Measurements from ENCODE around the gene PFDN1. TPM values are rescaled to one million over a fixed set of nuclear protein-coding genes. Genes with fewer than 3 reads are reported as not detected.

The PFDN1 gene
- total and polyA plus RNA-seq, 2 donors = 48.4 to 80.7 TPM

DNA sequence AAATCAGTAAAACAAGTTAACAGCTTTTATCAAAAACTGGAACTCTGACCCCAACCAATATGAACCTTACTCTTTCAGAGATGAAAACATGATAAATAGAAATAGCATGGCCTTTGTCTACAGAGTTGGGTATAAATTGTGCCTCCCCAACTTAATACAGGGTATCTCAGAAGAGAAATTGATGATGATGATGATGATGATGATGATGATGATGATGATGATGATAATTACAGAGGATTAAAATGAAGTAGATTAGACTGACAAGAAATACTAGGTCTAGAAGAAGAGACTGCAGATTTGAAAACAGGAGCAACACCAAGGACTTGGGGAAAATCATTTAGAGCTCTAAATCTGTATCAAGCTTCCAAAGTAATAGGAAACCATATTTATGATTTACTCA is 27.1 kb downstream of the PFDN1 start:
- Histone ChIP-seq H3K36me3 (ENCODE audit: control insufficient read depth in 2 of 2, insufficient read depth in 2 of 2, low read length in 1 of 2) (peaks cover 6 to 15% of the 10 kb centered on the region in 2 donors), H3K4me1 (ENCODE audit: control insufficient read depth in 2 of 2, insufficient read depth in 2 of 2, low read length in 2 of 2) (no peaks in the 10 kb centered on the region), H3K27ac (ENCODE audit: low read depth in 1 of 2, low read length in 1 of 2) (no peak overlapping the region), H3K27me3 (ENCODE audit: control insufficient read depth in 2 of 2, insufficient read depth in 1 of 2, low read length in 1 of 2) (no peaks in the 10 kb centered on the region), H3K9me3 (ENCODE audit: control insufficient read depth in 2 of 2, insufficient read depth in 1 of 2, low read length in 1 of 2) (no peaks in the 10 kb centered on the region), H3K4me3 (ENCODE audit: low read length in 2 of 2) (no peak overlapping the region)
- DNase-seq (ENCODE audit: low read depth in 6 of 9, low spot score in 9 of 9) = no peak

GRCh38 chr5:140273401-140273877 is 29.5 kb downstream of the PFDN1 start:
- no peak for DNase-seq (ENCODE audit: low read depth in 6 of 9, low spot score in 9 of 9)
- Histone ChIP-seq H3K4me1 (ENCODE audit: control insufficient read depth in 2 of 2, insufficient read depth in 2 of 2, low read length in 2 of 2) (no peaks in the 10 kb centered on the region), H3K4me3 (ENCODE audit: low read length in 2 of 2) (no peak overlapping the region), H3K27me3 (ENCODE audit: control insufficient read depth in 2 of 2, insufficient read depth in 1 of 2, low read length in 1 of 2) (no peaks in the 10 kb centered on the region), H3K36me3 (ENCODE audit: control insufficient read depth in 2 of 2, insufficient read depth in 2 of 2, low read length in 1 of 2) (peaks cover 3 to 9% of the 10 kb centered on the region in 2 donors), H3K27ac (ENCODE audit: low read depth in 1 of 2, low read length in 1 of 2) (no peak overlapping the region), H3K9me3 (ENCODE audit: control insufficient read depth in 2 of 2, insufficient read depth in 1 of 2, low read length in 1 of 2) (no peaks in the 10 kb centered on the region)
- 80% methylated on average over 6 of the region's 6 CpGs for WGBS

DNA sequence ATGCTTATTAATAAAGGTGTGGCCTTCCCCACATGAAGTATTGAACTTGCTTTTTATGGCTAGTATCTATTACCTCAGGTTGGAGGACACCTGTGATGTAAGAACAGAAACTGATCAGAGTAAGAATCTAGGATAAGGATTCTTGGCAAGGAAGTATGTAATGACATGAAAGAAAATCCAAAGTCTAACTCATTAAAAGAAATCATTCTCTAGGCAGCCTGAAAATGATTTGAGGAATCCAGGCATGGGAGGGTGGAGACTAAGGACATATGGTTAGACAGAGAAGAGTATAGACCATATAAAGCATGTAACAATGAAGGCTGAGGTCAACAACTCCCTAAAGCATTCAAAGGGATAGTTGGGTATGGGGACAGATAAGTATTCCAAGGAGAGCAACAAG is 32.9 kb downstream of the PFDN1 start:
- Histone ChIP-seq H3K27me3 (ENCODE audit: control insufficient read depth in 2 of 2, insufficient read depth in 1 of 2, low read length in 1 of 2) (no peaks in the 10 kb centered on the region), H3K4me1 (ENCODE audit: control insufficient read depth in 2 of 2, insufficient read depth in 2 of 2, low read length in 2 of 2) (peaks cover 0 to 4% of the 10 kb centered on the region in 2 donors), H3K9me3 (ENCODE audit: control insufficient read depth in 2 of 2, insufficient read depth in 1 of 2, low read length in 1 of 2) (peaks cover 0 to 2% of the 10 kb centered on the region in 2 donors), H3K36me3 (ENCODE audit: control insufficient read depth in 2 of 2, insufficient read depth in 2 of 2, low read length in 1 of 2) (peaks cover 0 to 9% of the 10 kb centered on the region in 2 donors), H3K4me3 (ENCODE audit: low read length in 2 of 2) (no peak overlapping the region), H3K27ac (ENCODE audit: low read depth in 1 of 2, low read length in 1 of 2) (no peak overlapping the region)
- DNase-seq (ENCODE audit: low read depth in 6 of 9, low spot score in 9 of 9) = no peak

GRCh38 chr5:140267559-140268018 is 35.3 kb downstream of the PFDN1 start:
- no peaks in the 10 kb centered on the region for H3K27me3 ChIP-seq (ENCODE audit: control insufficient read depth in 2 of 2, insufficient read depth in 1 of 2, low read length in 1 of 2)
- peaks cover 0 to 3% of the 10 kb centered on the region in 2 donors for H3K9me3 ChIP-seq (ENCODE audit: control insufficient read depth in 2 of 2, insufficient read depth in 1 of 2, low read length in 1 of 2)
- peak overlapping the region; percentile 46 to 63 for H3K27ac ChIP-seq (ENCODE audit: low read depth in 1 of 2, low read length in 1 of 2)
- peaks cover 0 to 4% of the 10 kb centered on the region in 2 donors for H3K4me1 ChIP-seq (ENCODE audit: control insufficient read depth in 2 of 2, insufficient read depth in 2 of 2, low read length in 2 of 2)
- 90% methylated on average over 9 of the region's 9 CpGs for WGBS
- no peak for DNase-seq (ENCODE audit: low read depth in 6 of 9, low spot score in 9 of 9)
- H3K36me3 ChIP-seq (ENCODE audit: control insufficient read depth in 2 of 2, insufficient read depth in 2 of 2, low read length in 1 of 2) = peaks cover 0 to 3% of the 10 kb centered on the region in 2 donors
- no peak overlapping the region for H3K4me3 ChIP-seq (ENCODE audit: low read length in 2 of 2)

GRCh38 chr5:140267201-140267540 is 35.7 kb downstream of the PFDN1 start:
- peaks cover 0 to 3% of the 10 kb centered on the region in 2 donors for H3K9me3 ChIP-seq (ENCODE audit: control insufficient read depth in 2 of 2, insufficient read depth in 1 of 2, low read length in 1 of 2)
- DNase-seq (ENCODE audit: low read depth in 6 of 9, low spot score in 9 of 9) = peak in 4 of 9 donors; percentile 24 to 62 (median 36)
- H3K4me1 ChIP-seq (ENCODE audit: control insufficient read depth in 2 of 2, insufficient read depth in 2 of 2, low read length in 2 of 2) = peaks cover 0 to 4% of the 10 kb centered on the region in 2 donors
- H3K36me3 ChIP-seq (ENCODE audit: control insufficient read depth in 2 of 2, insufficient read depth in 2 of 2, low read length in 1 of 2) = peaks cover 0 to 3% of the 10 kb centered on the region in 2 donors
- peak overlapping the region; percentile 46 to 63 for H3K27ac ChIP-seq (ENCODE audit: low read depth in 1 of 2, low read length in 1 of 2)
- H3K27me3 ChIP-seq (ENCODE audit: control insufficient read depth in 2 of 2, insufficient read depth in 1 of 2, low read length in 1 of 2) = no peaks in the 10 kb centered on the region
- H3K4me3 ChIP-seq (ENCODE audit: low read length in 2 of 2) = no peak overlapping the region
- 19% methylated on average over 3 of the region's 3 CpGs for WGBS

DNA sequence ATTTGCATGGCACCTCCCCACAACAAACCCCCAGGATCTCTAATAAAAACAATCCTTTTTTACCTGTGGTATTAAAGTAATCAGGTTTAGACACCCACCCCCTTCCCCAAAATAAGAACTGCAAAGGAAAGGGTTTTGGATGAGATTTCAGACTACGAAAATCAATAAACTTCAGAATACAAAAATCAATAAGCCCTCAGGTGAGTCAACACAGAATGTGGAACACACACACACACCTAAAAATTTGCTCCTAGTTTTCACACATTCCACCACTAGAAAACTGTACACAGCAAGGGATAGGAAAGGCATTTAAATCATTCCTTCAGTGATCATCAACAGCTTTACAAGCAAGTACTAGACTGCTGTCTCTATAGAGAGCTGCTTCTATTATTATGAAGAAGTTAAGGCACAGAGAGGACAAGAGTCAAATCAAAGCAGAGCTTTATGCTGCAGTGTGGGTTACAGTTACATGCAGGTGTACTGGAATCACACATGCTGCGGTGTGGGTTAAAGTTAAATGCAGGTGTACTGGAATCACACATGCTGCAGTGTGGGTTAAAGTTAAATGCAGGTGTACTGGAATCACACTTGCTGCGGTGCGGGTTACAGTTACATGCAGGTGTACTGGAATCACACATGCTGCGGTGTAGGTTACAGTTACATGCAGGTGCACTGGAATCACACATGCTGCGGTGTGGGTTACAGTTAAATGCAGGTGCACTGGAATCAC is 36.3 kb downstream of the PFDN1 start:
- Histone ChIP-seq H3K27ac (ENCODE audit: low read depth in 1 of 2, low read length in 1 of 2) (peak overlapping the region in 1 of 2 donors; percentile 63), H3K27me3 (ENCODE audit: control insufficient read depth in 2 of 2, insufficient read depth in 1 of 2, low read length in 1 of 2) (no peaks in the 10 kb centered on the region), H3K4me3 (ENCODE audit: low read length in 2 of 2) (no peak overlapping the region), H3K9me3 (ENCODE audit: control insufficient read depth in 2 of 2, insufficient read depth in 1 of 2, low read length in 1 of 2) (peaks cover 0 to 3% of the 10 kb centered on the region in 2 donors), H3K36me3 (ENCODE audit: control insufficient read depth in 2 of 2, insufficient read depth in 2 of 2, low read length in 1 of 2) (peaks cover 0 to 3% of the 10 kb centered on the region in 2 donors), H3K4me1 (ENCODE audit: control insufficient read depth in 2 of 2, insufficient read depth in 2 of 2, low read length in 2 of 2) (peaks cover 0 to 4% of the 10 kb centered on the region in 2 donors)
- WGBS = 42% methylated on average over 6 of the region's 6 CpGs
- peak in 2 of 9 donors; percentile 22 to 25 for DNase-seq (ENCODE audit: low read depth in 6 of 9, low spot score in 9 of 9)

GRCh38 chr5:140265845-140266244 is 37.1 kb downstream of the PFDN1 start:
- Histone ChIP-seq H3K4me1 (ENCODE audit: control insufficient read depth in 2 of 2, insufficient read depth in 2 of 2, low read length in 2 of 2) (peaks cover 0 to 4% of the 10 kb centered on the region in 2 donors), H3K4me3 (ENCODE audit: low read length in 2 of 2) (no peak overlapping the region), H3K9me3 (ENCODE audit: control insufficient read depth in 2 of 2, insufficient read depth in 1 of 2, low read length in 1 of 2) (peaks cover 0 to 3% of the 10 kb centered on the region in 2 donors), H3K36me3 (ENCODE audit: control insufficient read depth in 2 of 2, insufficient read depth in 2 of 2, low read length in 1 of 2) (peaks cover 0 to 3% of the 10 kb centered on the region in 2 donors), H3K27me3 (ENCODE audit: control insufficient read depth in 2 of 2, insufficient read depth in 1 of 2, low read length in 1 of 2) (no peaks in the 10 kb centered on the region), H3K27ac (ENCODE audit: low read depth in 1 of 2, low read length in 1 of 2) (no peak overlapping the region)
- 100% methylated on average over 1 of the region's 1 CpG for WGBS
- no peak for DNase-seq (ENCODE audit: low read depth in 6 of 9, low spot score in 9 of 9)

GRCh38 chr5:140262839-140263238 is 40.1 kb downstream of the PFDN1 start:
- 98% methylated on average over 3 of the region's 3 CpGs for WGBS
- no peaks in the 10 kb centered on the region for H3K27me3 ChIP-seq (ENCODE audit: control insufficient read depth in 2 of 2, insufficient read depth in 1 of 2, low read length in 1 of 2)
- H3K9me3 ChIP-seq (ENCODE audit: control insufficient read depth in 2 of 2, insufficient read depth in 1 of 2, low read length in 1 of 2) = peaks cover 0 to 3% of the 10 kb centered on the region in 2 donors
- no peak for DNase-seq (ENCODE audit: low read depth in 6 of 9, low spot score in 9 of 9)
- H3K36me3 ChIP-seq (ENCODE audit: control insufficient read depth in 2 of 2, insufficient read depth in 2 of 2, low read length in 1 of 2) = peaks cover 0 to 18% of the 10 kb centered on the region in 2 donors
- H3K4me1 ChIP-seq (ENCODE audit: control insufficient read depth in 2 of 2, insufficient read depth in 2 of 2, low read length in 2 of 2) = peaks cover 0 to 4% of the 10 kb centered on the region in 2 donors
- H3K4me3 ChIP-seq (ENCODE audit: low read length in 2 of 2) = no peak overlapping the region
- H3K27ac ChIP-seq (ENCODE audit: low read depth in 1 of 2, low read length in 1 of 2) = no peak overlapping the region

DNA sequence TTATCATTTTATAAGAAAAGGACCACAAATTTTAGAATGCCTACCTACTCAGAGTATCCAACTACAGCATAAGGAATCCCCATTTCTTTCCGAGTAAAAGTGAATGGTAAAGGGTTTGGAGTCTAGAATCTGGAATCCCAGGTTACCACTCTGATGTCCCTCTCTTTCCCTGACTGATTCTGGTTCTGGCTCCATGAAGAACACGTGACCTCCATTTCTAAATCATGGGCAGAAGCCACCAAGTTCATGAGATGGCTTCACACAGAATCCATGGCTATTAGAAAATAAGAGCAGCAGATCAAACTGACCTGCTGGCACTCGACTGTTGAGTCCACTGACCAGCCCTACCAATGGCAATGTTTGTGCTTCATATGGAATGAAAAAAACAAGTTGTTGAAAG is 40.7 kb downstream of the PFDN1 start:
- Histone ChIP-seq H3K9me3 (ENCODE audit: control insufficient read depth in 2 of 2, insufficient read depth in 1 of 2, low read length in 1 of 2) (peaks cover 0 to 3% of the 10 kb centered on the region in 2 donors), H3K27ac (ENCODE audit: low read depth in 1 of 2, low read length in 1 of 2) (no peak overlapping the region), H3K36me3 (ENCODE audit: control insufficient read depth in 2 of 2, insufficient read depth in 2 of 2, low read length in 1 of 2) (peaks cover 0 to 18% of the 10 kb centered on the region in 2 donors), H3K27me3 (ENCODE audit: control insufficient read depth in 2 of 2, insufficient read depth in 1 of 2, low read length in 1 of 2) (no peaks in the 10 kb centered on the region), H3K4me3 (ENCODE audit: low read length in 2 of 2) (no peak overlapping the region), H3K4me1 (ENCODE audit: control insufficient read depth in 2 of 2, insufficient read depth in 2 of 2, low read length in 2 of 2) (peaks cover 0 to under 1% of the 10 kb centered on the region in 2 donors)
- no peak for DNase-seq (ENCODE audit: low read depth in 6 of 9, low spot score in 9 of 9)
- 98% methylated on average over 3 of the region's 3 CpGs for WGBS
